ELF-1 (cell line): ENCODE measurements around the gene DLG1.

Experiments
- DNase-seq: peaks from one replicate; pipeline ENCODE4 v3.0.0-alpha.2; 2016; ENCODE audit warnings: low read depth, low spot score

Gene DLG1

DNA sequence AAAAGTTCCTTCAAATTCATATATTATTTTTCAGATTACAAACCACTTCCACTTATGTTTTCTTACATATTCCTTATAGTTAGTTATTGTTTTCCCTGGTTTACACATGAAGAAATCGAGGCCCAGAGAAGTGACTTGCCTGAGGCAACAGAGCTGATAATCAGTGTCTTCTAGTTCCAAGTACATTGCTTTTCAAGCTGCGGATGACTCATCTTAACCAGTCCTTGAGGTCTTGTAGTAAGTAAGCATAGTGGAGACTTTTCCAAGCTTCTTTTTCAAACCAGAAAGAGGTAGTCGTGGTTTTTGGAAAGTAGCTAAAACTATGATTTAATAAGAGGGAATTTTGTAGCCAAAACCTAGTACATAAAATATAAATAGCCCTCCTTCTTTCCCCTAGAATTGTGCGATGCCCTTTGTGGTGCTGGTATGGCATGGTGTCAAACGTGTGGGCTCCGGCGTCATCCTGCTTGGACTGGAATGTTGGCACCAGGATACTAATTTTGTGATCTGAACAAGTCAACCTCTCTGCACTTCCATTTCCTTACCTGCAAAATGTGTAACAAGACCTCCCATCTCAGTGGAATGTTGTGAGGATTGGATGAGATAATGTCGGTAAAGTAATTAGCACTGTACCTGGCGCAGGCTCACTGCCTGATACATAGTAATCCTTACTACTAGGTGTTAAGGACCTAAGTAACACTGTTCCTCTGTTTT, 19.0 kb upstream of the DLG1 start:
- DNase-seq: peak; percentile 52

DNA sequence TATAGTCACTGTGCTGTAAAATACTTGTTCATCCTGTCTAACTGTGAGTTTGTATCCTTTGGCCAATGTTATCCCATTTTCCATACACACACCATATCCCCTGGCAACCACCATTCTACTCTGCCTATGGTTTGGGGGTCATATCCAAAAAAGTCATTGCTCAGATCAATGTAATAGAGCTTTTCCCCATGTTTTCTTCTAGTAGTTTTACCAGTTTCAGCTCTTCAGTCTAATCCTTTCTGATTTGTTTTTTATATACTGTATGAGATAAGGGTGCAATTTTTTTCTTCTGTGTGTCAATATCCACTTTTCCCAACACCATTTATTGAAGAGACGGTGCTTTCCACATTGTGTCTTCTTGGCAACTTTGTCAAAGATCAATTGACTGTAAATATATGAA, 14.0 kb upstream of the DLG1 start:
- DNase-seq: no peak

DNA sequence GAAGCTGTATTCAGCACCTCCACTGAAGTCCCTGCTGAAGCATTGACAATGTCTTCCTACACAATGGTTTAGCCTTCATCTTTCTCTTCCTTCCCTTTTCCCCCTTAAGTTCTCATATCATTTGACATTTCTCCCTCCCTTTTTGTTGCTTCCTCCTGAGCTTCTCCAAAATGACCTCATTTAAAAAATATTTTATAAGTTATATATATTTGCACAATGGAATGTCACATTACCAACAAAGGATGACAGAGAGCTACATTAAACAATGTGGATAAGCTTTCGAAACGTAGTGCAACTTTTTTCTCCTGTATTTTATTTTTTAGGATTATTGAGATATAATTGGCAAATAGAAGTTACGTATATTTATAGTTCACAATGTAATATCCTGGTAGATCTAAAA, 13.2 kb upstream of the DLG1 start:
- no peak for DNase-seq

DNA sequence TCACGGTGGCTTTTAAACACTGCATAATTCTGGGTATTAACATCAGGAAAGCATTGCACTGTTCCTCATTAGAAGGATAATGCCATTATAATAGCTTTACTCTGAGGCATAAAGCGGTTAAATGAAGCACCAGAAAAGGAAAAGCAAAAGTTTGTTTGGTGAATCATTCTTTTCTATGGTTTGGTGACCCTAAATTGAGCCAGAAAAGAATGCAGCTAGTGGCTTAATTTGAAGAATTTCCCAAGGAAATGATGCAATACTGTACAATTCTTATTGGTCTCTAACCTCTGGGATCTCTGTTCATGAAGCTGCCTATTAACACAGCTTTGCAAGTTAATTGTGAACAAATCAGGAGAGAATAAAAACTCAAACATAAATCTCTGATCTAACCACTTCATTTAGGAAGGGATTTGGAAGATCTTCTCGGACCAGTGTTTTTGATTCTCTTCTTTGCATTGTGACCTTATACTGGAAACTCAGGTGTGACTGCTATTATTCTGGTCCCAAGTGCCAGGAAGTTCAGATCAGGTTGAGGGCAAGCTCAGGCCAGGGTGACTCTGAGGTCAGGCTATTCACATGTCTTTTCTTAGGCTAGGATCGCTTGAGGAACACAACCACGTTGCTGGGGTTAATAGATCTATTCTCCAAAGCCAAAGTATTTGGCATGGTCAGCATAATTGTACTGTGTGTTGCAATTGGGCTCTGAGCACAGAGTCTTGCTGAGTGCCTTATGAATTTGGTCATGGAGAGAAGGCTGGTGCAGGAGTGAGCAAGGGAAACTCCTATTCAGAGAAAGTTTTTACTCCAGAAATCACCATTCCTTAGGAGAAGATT, 11.3 kb upstream of the DLG1 start:
- no peak for DNase-seq

DNA sequence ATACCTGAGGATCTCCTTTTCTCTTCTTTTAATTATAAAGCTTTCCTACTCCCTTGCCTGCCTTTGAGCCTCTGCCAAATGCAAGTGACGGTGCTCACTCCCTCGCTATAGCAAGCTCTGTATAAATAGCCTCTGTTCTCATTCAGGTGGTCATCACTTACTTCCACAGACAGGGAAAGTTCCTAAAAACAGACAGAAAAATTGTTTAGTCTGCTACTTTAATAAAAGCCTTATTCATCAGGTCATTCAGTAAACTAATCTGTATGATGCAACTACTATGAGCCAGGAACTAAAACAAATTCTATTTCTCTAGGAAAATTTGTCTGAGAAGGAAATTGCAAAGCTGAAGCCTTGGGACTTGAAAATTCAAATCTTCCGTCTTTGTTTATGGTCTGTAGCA, 10.2 kb upstream of the DLG1 start:
- no peak for DNase-seq

DNA sequence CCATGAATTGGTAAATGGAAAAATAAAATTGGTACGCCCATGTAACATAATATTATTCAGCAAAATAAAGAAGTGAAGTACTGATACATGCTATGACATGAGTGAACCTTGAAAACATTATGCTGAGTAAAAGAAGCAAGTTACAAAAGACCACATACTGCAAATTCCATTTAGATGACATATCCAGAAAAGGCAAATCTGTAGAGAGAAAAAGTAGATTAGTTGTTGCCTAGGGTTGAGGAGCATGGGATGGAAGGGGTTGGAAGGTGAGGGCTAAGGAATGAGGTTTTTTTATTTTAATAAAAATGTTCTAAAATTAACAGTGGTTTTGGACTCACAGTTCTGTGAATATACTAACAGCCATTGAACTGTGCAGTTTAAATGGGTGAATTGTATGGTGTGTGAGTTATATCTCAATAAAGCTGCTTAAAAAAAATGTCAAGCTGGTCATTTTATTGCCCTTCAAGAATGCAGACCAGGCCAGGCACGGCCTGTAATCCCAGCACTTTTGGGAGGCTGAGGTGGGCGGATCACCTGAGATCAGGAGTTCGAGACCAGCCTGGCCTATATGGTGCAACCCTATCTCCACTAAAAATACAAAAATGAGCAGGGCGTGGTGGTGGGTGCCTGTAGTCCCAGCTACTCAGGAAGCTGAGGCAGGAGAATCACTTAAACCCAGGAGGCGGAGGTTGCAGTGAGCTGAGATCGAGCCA, 8.1 kb upstream of the DLG1 start:
- peak; percentile 22 for DNase-seq

DNA sequence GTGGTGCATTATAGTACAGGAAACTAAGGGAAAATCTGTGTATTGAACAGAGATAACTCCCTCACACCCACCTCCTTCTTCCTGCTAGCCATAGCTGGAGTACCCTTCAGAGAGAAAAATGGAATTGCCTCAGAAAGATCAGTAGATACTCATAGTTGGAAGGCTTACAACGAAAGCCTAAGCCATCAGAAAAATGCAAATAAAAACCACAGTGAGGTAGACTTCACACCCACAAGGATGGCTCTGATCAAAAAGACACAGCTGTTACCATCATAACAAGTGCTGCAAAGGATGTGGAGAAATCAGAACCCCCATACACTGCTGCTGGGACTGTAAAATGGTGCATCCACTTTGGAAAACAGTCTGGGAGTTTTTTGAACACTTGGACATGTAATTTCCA, 7.4 kb upstream of the DLG1 start:
- DNase-seq: no peak

DNA sequence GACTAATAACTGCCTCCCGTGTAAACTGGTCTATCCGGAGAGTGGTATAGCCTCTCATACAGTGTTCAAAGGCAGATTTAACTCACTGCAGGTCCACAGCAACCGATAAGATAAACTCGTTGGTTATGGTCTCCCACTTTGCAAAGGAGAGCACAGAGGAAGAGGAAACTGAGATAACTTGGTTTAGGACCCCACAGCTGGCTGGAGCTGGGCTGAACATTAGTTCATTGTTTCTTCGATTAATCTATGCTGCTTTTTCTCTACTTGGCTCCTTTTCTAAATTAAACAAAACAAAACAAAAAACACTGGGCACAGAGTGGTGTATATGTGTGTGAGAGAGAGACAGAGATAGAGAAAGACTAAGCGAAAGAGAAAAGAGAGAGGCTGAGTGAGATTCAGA, 5.0 kb upstream of the DLG1 start:
- no peak for DNase-seq

DNA sequence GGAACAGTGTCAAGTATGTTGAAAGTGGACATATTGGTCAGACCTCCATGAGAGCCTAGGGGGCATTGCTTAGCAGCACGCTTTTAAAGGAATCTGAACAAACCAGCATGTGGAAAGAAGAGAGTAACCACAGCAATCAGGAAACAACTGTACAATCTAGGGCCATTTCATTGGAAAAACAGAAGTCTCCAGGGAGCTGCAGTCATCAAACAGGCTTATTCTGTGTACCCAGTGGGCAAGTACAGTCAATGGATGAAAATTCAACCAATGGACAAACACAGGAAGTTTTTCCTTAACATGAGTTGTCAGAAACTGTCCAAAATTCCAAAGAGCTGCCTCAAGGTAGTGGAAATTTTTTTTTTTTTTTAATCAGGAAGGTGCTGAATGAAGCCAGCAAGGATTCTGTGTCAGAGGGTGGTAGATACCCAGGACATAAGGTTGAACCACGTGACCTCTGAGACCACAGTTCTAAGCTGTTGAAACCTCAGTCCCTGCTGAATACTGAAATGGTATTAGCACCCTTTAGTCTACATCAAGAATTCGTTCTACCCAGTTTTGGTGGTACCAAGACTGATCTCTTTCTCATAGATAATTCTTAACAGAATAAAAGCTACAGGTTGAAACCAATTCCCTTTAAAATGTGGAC, 4.4 kb upstream of the DLG1 start:
- peak; percentile 24 for DNase-seq

DNA sequence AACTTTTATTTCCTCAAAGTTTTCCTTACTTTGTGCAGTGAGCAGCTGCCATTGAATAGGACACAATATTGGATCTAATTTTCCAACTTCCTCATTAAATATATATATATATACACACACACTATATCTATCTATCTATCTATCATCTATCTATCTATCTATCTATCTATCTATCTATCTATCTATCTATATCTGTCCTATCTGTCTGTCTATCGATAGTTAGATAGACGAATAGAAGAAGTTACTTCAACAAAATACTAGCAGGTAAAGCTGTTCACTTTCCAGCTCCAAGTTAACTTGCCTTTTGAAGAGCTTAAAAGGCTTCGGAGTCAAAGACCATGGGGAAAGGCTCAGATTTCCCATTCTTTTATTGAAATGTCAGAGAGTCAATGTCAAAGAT, 3.6 kb upstream of the DLG1 start:
- no peak for DNase-seq

DNA sequence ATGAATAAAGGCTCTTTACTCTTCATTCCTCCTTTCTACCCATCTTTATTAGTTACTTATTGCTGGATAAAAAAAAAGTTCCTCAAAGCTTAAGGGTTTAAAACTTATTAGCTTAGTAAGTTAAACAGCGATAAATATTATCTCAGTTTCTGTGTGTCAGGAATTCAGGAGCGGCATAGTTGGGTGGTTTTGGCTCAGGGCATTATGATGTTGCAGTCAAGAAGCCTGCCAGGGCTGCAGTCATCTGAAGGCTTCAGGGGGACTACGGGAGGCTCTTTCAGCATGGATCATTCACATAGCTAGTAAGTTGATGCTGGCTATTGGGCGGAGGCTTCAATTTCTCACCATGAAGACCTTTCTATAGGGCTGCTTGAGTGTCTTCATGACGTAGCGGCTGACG, 1.9 kb upstream of the DLG1 start:
- DNase-seq: no peak

DNA sequence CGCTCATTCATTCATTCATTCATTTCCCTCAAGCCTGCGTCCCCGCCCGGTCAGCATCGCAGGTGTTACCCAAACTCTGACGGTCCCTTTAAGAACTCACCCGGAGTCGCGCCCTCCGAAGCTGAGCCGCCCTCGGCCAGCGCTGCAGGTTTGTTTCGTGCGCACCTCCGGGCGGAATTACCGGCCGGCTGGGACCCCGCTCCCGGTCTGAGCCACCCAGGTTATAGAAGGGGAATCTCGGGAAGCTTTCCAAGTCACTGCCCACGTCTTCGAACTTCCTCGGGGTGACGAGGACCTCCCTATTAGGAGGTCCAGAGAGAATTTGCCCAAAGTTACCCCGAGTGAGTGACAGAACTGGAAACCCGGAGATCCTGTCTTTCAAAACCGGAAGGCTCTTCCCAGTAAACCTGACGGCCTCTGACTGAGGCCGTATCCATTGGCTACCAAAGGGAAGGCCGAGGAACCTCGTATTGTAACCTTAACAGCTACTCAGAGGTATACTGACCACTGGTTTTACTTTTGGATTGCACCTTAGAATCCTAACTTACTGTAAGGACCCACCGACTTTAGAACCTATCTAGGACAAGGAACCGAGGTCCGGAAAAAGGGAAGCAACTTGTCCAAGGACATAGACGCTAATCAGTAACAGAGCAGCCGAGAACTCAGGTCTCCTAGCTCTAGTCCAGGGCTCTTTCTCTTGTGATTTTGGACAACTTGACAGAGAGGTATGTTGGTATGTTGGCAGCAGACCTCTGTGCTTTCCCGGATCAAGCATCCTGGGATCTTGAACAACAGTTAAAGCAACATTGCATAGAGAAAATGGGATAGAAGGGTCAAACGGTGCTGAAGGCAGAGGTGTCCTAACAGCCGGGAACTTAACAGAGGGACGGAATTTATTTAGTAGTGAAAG, 788 bp upstream of the DLG1 start:
- DNase-seq: peak; percentile 79

DNA sequence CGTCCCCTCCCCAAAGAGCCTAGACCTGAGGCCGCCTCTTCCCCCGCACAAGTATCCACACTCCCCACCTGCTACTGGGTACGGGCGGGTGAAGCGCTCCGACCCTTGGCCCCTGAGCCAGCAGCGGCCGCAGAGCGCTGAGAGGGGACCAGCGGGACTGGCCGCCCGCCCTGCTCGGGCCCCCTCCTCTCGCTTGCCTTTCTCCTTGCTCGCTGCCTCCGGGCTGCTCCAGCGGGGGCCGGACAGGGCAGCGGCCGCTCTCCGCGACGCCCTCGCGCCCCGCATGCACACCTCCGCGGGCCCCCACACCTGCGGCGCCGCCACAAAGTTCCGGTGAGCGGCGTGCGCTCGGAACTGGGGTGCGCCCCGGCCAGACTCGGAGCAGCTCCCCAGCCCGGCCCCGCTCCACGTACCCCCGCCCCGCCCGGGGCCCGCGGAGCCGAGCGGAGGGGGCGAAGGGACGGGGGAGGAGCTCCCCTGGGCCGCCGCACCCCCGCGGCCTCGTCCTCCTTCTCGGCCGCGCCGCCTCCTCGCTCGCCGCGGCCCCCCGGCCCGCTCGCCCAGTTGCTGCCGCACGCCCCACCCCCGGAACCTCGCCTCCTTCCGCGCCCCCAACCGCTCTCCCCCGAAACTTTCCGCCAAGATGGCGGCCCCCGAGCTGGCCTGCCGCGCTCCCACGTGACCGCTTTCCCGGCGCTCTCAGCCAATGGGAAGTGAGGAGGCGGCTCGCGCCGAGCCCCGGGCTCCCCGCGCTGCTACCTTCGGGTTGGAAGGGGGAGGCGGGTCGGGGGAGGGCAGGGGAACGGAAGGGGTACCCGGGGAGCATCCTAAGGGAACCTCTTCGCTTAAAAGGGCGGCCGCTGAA, 704 bp downstream of the DLG1 start:
- peak; percentile 65 for DNase-seq

DNA sequence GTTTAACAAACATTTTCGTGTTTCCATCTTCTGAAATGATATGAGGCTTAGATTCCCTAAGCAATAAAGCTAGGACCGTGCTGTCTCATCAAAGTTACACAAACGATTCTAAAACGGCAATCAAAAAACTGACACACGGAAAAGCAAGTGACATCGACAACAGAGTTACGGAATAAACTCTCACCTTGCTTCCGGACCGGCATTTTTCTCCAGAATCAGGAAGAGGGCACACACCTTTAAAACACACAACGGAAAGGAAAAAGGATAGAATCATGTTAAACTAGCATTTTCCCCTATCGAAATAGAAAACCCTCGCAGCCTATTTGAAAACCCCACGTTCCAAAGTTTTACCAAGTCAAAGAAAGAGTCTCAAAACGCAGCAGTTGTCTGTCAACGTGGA, 1.4 kb downstream of the DLG1 start:
- DNase-seq: no peak

DNA sequence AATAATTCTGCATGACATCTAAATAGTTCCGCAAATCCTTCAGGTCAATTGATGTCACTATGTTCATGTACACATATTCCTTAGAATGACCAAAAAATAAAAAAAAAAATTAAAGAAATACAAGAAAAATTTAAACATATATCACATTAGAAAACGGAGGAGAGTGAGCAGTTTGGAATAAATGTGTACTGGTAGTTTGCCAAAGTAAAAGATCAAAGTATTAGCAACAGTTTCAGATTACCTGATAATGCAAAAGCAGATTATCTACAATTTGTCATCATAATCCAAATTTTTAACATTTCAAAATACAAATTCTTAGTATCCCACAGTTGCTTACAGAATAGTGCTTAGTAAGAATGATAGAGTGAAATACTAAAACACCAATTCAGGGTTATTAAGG, 1.9 kb downstream of the DLG1 start:
- DNase-seq: no peak

DNA sequence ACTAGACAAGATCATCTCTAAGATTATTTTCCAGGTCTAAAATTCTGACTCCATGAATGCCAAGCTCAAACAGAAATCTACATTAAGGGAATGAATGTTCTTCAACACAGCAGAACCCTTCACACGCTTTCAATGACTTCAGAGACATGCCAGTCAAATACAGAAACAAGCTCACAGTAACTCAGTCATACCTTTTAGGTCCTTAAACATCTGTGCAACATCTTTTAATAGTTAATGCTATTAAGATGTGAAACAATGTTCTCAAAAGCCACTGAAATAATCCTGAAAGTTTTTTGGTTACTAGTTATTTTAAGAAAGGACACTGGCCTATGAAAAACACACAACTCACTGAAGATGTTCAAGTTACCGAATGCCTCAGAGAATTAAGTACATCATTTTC, 2.5 kb downstream of the DLG1 start:
- DNase-seq: no peak

DNA sequence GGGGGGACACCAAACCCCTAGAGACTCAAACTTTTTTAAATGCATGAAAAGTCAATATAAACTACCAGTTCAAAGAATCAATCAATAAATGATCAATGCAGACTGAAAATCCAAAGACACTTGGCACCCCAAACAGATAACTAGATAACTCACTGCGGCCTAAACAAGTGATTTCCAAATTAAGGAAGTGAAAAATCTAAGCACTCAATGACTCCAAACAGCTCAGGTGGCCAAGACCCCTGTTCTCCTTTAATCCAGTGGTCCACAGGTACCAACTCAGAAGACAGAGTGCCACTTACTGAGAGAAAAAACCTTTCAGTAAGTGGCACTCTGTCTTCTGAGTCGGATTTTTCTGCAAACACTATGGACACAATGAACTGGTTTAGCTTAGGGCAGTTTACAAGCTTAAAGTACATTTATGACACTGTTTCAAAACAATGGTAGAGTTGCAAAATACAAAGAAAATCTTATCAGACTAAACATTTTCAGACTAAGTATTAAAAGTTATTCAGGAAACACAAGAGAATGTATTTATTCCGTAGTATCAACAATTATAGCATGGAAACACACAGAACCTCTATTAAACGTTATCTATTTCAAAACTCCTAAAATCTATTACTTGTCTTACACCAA, 4.7 kb downstream of the DLG1 start:
- DNase-seq: no peak

DNA sequence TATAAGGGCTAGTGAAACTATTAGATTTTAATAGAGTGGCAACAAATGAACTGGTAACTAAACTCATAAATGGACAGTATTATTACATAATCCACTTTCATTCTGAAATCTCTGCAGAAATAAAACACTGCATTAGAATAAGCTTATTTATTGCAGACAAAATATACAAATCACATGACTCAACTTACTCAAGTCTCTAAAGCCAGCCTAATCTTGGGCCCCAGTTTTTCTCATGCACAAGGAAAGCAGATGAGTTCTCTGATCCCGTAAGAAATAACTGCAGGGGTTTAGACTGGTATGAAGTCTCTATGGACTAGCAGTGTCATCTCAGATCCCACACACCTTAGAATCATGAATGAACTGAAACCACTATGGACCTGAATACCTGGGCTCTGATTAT, 5.8 kb downstream of the DLG1 start:
- DNase-seq: no peak

DNA sequence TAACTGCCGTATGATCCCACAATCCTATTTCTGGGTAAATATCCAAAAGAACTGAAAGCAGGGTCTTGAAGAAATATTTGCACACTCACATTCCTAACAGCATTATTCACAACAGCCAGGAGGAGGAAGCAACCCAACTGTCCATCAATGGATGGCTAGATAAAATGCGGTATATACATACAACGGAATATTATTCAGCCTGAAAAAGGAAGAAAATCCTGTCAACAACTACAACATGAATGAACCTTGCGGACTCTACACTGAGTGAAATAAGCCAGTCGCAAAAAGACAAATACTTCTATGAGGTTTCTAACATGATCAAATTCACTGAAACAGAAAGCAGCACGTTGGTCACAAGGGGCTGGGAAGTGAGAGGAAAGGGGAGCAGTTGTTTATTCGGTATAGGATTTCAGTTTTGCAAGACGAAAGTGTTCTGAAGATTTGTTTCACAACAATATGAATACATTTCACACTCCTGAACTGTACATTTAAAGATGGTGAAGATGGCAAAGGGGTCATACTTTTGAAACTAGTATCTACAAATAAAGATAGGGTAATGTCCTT, 6.2 kb downstream of the DLG1 start:
- DNase-seq: no peak
